ENCODE data around the gene CTXND2.

CTXND2 gene

GRCh38 chr1:150944856-150945255, 57.9 kb downstream of the CTXND2 start:
- no peak overlapping the region for H3K4me3 ChIP-seq (ENCODE audit: insufficient read depth, low read length, poor library complexity, severe bottlenecking)
- H3K9me2 ChIP-seq (replicated peaks; ENCODE audit: insufficient read depth, low read length): no peaks in the 10 kb centered on the region
- no peaks in the 10 kb centered on the region for H3K79me2 ChIP-seq (ENCODE audit: insufficient read depth, low read length)
- H3K36me3 ChIP-seq (ENCODE audit: low read length): peaks cover 13% of the 10 kb centered on the region; the same call in 1 of the 2 replicates
- H3F3A ChIP-seq (ENCODE audit: insufficient read depth): no peaks in the 10 kb centered on the region
- H4K20me1 ChIP-seq (ENCODE audit: low read depth, low read length): no peaks in the 10 kb centered on the region
- no peak overlapping the region for H3K9ac ChIP-seq (ENCODE audit: low read length)
- no peaks in the 10 kb centered on the region for H3K27me3 ChIP-seq (ENCODE audit: low read length)
- no peaks in the 10 kb centered on the region for H3K9me3 ChIP-seq (ENCODE audit: insufficient read depth, low read length)
- H3K27ac ChIP-seq (ENCODE audit: low read depth, low read length): no peak overlapping the region
- H2AFZ ChIP-seq (ENCODE audit: low read depth, low read length, severe bottlenecking): no peak overlapping the region
- TF ChIP-seq EZH2phosphoT487 (conservative IDR thresholded peaks at IDR 0.05; ENCODE audit: low read length) (no peak), CTCF (IDR thresholded peaks at IDR 0.05; ENCODE audit: insufficient read depth, low read length, poor library complexity, severe bottlenecking) (no peak)
- H3K4me2 ChIP-seq (ENCODE audit: low read depth, low read length, poor library complexity, severe bottlenecking): no peak overlapping the region

GRCh38 chr1:150954708-150955107, 67.8 kb downstream of the CTXND2 start:
- no peak overlapping the region for H2AFZ ChIP-seq (ENCODE audit: low read depth, low read length, severe bottlenecking)
- no peaks in the 10 kb centered on the region for H3K27me3 ChIP-seq (ENCODE audit: low read length)
- H3K36me3 ChIP-seq (ENCODE audit: low read length): peaks cover 19% of the 10 kb centered on the region; the same call in 1 of the 2 replicates
- no peaks in the 10 kb centered on the region for H3K9me3 ChIP-seq (ENCODE audit: insufficient read depth, low read length)
- no peak overlapping the region for H3K4me2 ChIP-seq (ENCODE audit: low read depth, low read length, poor library complexity, severe bottlenecking)
- no peak overlapping the region for H3K4me3 ChIP-seq (ENCODE audit: insufficient read depth, low read length, poor library complexity, severe bottlenecking)
- no peak overlapping the region for H3K27ac ChIP-seq (ENCODE audit: low read depth, low read length)
- no peak overlapping the region for H3K9ac ChIP-seq (ENCODE audit: low read length)
- no peaks in the 10 kb centered on the region for H3K9me2 ChIP-seq (replicated peaks; ENCODE audit: insufficient read depth, low read length)
- TF ChIP-seq CTCF (IDR thresholded peaks at IDR 0.05; ENCODE audit: insufficient read depth, low read length, poor library complexity, severe bottlenecking) (no peak), EZH2phosphoT487 (conservative IDR thresholded peaks at IDR 0.05; ENCODE audit: low read length) (no peak)
- no peaks in the 10 kb centered on the region for H4K20me1 ChIP-seq (ENCODE audit: low read depth, low read length)
- H3K79me2 ChIP-seq (ENCODE audit: insufficient read depth, low read length): no peaks in the 10 kb centered on the region
- no peaks in the 10 kb centered on the region for H3F3A ChIP-seq (ENCODE audit: insufficient read depth)

GRCh38 chr1:150955280-150955679, 68.3 kb downstream of the CTXND2 start:
- Histone ChIP-seq H3K4me3 (ENCODE audit: insufficient read depth, low read length, poor library complexity, severe bottlenecking) (no peak overlapping the region), H3K27ac (ENCODE audit: low read depth, low read length) (no peak overlapping the region), H3K79me2 (ENCODE audit: insufficient read depth, low read length) (no peaks in the 10 kb centered on the region), H3K9ac (ENCODE audit: low read length) (no peak overlapping the region), H4K20me1 (ENCODE audit: low read depth, low read length) (no peaks in the 10 kb centered on the region), H2AFZ (ENCODE audit: low read depth, low read length, severe bottlenecking) (no peak overlapping the region), H3K4me2 (ENCODE audit: low read depth, low read length, poor library complexity, severe bottlenecking) (no peak overlapping the region), H3F3A (ENCODE audit: insufficient read depth) (no peaks in the 10 kb centered on the region), H3K9me3 (ENCODE audit: insufficient read depth, low read length) (no peaks in the 10 kb centered on the region), H3K36me3 (ENCODE audit: low read length) (peaks cover 19% of the 10 kb centered on the region; the same call in 1 of the 2 replicates), H3K27me3 (ENCODE audit: low read length) (no peaks in the 10 kb centered on the region), H3K9me2 (replicated peaks; ENCODE audit: insufficient read depth, low read length) (no peaks in the 10 kb centered on the region)
- TF ChIP-seq CTCF (IDR thresholded peaks at IDR 0.05; ENCODE audit: insufficient read depth, low read length, poor library complexity, severe bottlenecking): no peak
- no peak for TF ChIP-seq EZH2phosphoT487 (conservative IDR thresholded peaks at IDR 0.05; ENCODE audit: low read length)

Measured in SU-DHL-6 (cell line).